Naive B cell (primary cell): ENCODE data around the gene CRADD. TPM values are rescaled to one million over a fixed set of nuclear protein-coding genes. Genes with fewer than 3 reads are reported as not detected.
"Not testable (repeated sequence)": the region's sequence is repeated elsewhere in the genome, so short reads cannot be mapped to it uniquely, and the experiment has no call there.

Experiments used
- ATAC-seq, 2 donors: fragments of 150-1000 bp; cut with Tn5 transposase; 2 replicates each; pipeline ENCODE4 v1.10.0; 2021; ENCODE audit warnings: low read depth in 2 of 2, mild to moderate bottlenecking in 2 of 2, moderate library complexity in 2 of 2
- DNase-seq: peaks from one replicate; pipeline ENCODE4 v3.0.0; 2022
- H3K27ac Mint-ChIP-seq, 6 donors: one replicate each; pipeline ENCODE4 v1.8.0; 2020 to 2022; ENCODE audit warnings: mild to moderate bottlenecking in 6 of 6, mixed read lengths in 6 of 6, moderate library complexity in 5 of 6, inconsistent platforms in 2 of 6
- H3K27me3 Mint-ChIP-seq, 3 donors: one replicate each; pipeline ENCODE4 v1.8.0; 2021 to 2022; ENCODE audit warnings: mixed read lengths in 3 of 3, mild to moderate bottlenecking in 1 of 3
- H3K36me3 Mint-ChIP-seq, 2 donors: one replicate each; pipeline ENCODE4 v1.8.0; 2020 to 2022; ENCODE audit warnings: mixed read lengths in 2 of 2, inconsistent platforms in 1 of 2, mild to moderate bottlenecking in 1 of 2
- H3K4me1 Mint-ChIP-seq, 3 donors: one replicate each; pipeline ENCODE4 v1.8.0; 2020 to 2022; ENCODE audit warnings: mixed read lengths in 3 of 3, inconsistent platforms in 1 of 3, mild to moderate bottlenecking in 1 of 3, moderate library complexity in 1 of 3
- H3K4me3 Mint-ChIP-seq, 8 donors: one replicate each; pipeline ENCODE4 v1.8.0; 2020 to 2022; ENCODE audit warnings: mild to moderate bottlenecking in 8 of 8, mixed read lengths in 8 of 8, moderate library complexity in 8 of 8, inconsistent platforms in 2 of 8
- H3K9me3 Mint-ChIP-seq, 7 donors: one replicate each; pipeline ENCODE4 v1.8.0; 2020 to 2022; ENCODE audit warnings: mixed read lengths in 7 of 7, mild to moderate bottlenecking in 5 of 7, inconsistent platforms in 2 of 7, moderate library complexity in 1 of 7
- polyA plus RNA-seq, 6 donors: library from polyadenylated mRNA; unstranded; fragments of 300-500 nt; fragmentation: Illumina TruSeq; gene quantifications; one replicate each; pipeline ENCODE4 v1.2.3, GENCODE V29; 2021; ENCODE audit warnings: low read depth in 6 of 6

Gene CRADD
- polyA plus RNA-seq, 6 donors from 2014 or later, result 11.1 to 21.1 (median 11.1) TPM

GRCh38 chr12:93748672-93749383 lies 71.7 kb downstream of the CRADD start:
- Mint-ChIP-seq H3K36me3 (peaks cover 6 to 16% of the 10 kb centered on the region in 2 donors), H3K27ac (peak overlapping the region in 1 of 6 donors; percentile 4), H3K9me3 (peaks cover 4 to 18% (median 15%) of the 10 kb centered on the region in 7 donors), H3K27me3 (no peaks in the 10 kb centered on the region), H3K4me3 (no peak overlapping the region), H3K4me1 (peaks cover 0 to 6% (median 0%) of the 10 kb centered on the region in 3 donors)
- ATAC-seq, result no peak
- no peak for DNase-seq

DNA sequence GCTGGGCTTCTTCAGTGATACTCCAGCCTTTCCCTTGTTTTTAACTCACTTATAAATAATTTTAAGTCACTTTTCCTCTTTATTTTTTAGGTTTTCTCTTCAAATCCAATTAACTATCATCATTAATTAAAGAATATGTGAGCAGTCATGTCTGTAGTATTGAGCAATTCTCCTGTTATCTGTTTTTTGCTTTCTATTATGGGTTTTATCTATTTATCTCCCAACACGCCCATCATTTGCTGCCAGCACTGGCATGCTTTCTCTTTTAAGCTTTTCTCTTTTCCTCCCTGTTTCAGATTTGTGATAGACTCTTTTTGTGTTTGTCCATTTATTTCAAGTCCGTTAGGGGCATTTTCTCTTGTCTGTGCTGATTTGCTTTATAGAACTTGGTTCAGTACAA lies 72.3 kb downstream of the CRADD start:
- peaks cover 4 to 25% (median 18%) of the 10 kb centered on the region in 7 donors for H3K9me3 Mint-ChIP-seq
- peak overlapping the region in 1 of 6 donors; percentile 39 for H3K27ac Mint-ChIP-seq
- H3K4me1 Mint-ChIP-seq, result peaks cover 0 to 6% (median 0%) of the 10 kb centered on the region in 3 donors
- H3K4me3 Mint-ChIP-seq, result no peak overlapping the region
- H3K36me3 Mint-ChIP-seq, result peaks cover 9 to 21% of the 10 kb centered on the region in 2 donors
- ATAC-seq (no peak), DNase-seq (no peak)
- H3K27me3 Mint-ChIP-seq, result no peaks in the 10 kb centered on the region

DNA sequence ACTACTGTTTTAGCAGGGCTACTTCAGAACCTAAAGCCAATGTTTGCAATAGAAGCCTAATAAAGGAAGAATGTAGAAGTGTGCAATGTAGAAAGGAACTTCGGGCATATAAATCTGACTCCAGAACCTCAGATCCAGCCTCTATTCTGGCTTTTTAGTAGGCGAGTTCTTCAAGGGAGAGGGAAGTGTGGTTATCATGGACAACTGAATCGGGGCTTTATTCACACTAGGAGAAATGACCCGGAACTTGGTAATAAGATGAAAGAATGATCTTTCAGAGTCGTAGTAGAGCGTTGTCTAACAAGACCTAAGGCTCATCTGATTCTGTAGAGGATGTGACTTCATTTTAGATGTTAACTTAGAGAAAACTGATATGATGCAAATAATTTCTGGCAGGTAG lies 72.9 kb downstream of the CRADD start:
- Mint-ChIP-seq H3K36me3 (peaks cover 14 to 26% of the 10 kb centered on the region in 2 donors), H3K27me3 (no peaks in the 10 kb centered on the region), H3K9me3 (peaks cover 4 to 28% (median 23%) of the 10 kb centered on the region in 7 donors), H3K27ac (peak overlapping the region in 1 of 6 donors; percentile 39), H3K4me1 (peaks cover 0 to 6% (median 0%) of the 10 kb centered on the region in 3 donors), H3K4me3 (no peak overlapping the region)
- ATAC-seq (no peak), DNase-seq (no peak)

- peaks cover 0 to 5% (median 0%) of the 10 kb centered on the region in 3 donors for H3K4me1 Mint-ChIP-seq
- ATAC-seq, result no peak
- H3K9me3 Mint-ChIP-seq, result peaks cover 4 to 35% (median 23%) of the 10 kb centered on the region in 7 donors
- H3K4me3 Mint-ChIP-seq, result no peak overlapping the region
- no peak overlapping the region for H3K27ac Mint-ChIP-seq
- peaks cover 14 to 26% of the 10 kb centered on the region in 2 donors for H3K36me3 Mint-ChIP-seq
- no peak for DNase-seq
- no peaks in the 10 kb centered on the region for H3K27me3 Mint-ChIP-seq
Observed at GRCh38 chr12:93751864-93752610, 74.9 kb downstream of the CRADD start.

- no peak for ATAC-seq
- Mint-ChIP-seq H3K4me1 (peaks cover 3 to 6% (median 4%) of the 10 kb centered on the region in 3 donors), H3K4me3 (no peak overlapping the region), H3K36me3 (peaks cover 14 to 26% of the 10 kb centered on the region in 2 donors), H3K27me3 (no peaks in the 10 kb centered on the region), H3K9me3 (peaks cover 4 to 35% (median 23%) of the 10 kb centered on the region in 7 donors), H3K27ac (no peak overlapping the region)
- no peak for DNase-seq
Observed at GRCh38 chr12:93753285-93753684, 76.1 kb downstream of the CRADD start.

DNA sequence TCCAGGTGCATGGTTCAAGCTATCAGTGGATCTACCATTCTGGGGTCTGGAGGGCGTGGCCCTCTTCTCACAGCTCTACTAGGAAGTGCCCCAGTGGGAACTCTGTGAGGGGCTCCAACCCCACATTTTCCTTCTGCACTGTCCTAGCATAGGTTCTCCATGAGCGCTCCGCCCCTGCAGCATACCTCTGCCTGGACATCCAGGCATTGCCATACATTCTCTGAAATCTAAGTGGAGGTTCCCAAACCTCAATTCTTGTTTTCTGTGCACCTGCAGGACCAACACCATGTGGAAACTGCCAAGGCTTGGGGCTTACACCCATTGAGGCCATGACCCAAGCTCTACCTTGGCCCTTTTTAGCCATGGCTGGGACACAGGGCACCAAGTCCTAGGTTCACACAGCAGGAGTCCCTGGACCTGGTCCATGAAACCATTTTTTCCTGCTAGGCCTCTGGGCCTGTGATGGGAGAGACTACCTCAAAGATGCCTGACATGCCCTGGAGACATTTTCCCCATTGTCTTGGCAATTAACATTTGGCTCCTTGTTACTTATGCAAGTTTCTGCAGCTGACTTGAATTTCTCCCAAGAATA lies 76.8 kb downstream of the CRADD start:
- Mint-ChIP-seq H3K27ac (no peak overlapping the region), H3K9me3 (peaks cover 4 to 35% (median 23%) of the 10 kb centered on the region in 7 donors), H3K4me3 (no peak overlapping the region), H3K27me3 (no peaks in the 10 kb centered on the region), H3K4me1 (peaks cover 4 to 8% (median 4%) of the 10 kb centered on the region in 3 donors), H3K36me3 (peaks cover 14 to 26% of the 10 kb centered on the region in 2 donors)
- no peak for DNase-seq
- ATAC-seq, result no peak

DNA sequence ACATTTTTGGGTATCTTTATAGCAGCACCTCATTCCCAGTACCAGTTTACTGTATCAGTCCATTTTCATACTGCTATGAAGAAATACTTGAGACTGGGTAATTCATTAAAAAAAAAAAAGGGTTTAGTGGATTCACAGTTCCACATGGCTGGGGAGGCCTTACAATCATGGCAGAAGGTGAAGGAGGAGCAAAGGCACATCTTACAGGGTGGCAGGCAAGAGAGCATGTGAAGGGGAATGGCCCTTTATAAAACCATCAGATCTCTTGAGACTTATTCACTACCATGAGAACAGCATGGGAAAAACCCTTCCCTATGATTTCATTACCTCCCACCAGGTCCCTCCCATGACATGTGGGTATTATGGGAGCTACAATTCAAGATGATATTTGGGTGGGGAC lies 77.7 kb downstream of the CRADD start:
- H3K4me3 Mint-ChIP-seq, H3K27me3 Mint-ChIP-seq, H3K27ac Mint-ChIP-seq, ATAC-seq, DNase-seq: not testable (repeated sequence)
- H3K36me3 Mint-ChIP-seq, result peaks cover 14 to 26% of the 10 kb centered on the region in 2 donors
- H3K9me3 Mint-ChIP-seq, result peaks cover 4 to 35% (median 23%) of the 10 kb centered on the region in 7 donors
- H3K4me1 Mint-ChIP-seq, result peaks cover 9 to 17% (median 10%) of the 10 kb centered on the region in 3 donors

- peaks cover 14 to 26% of the 10 kb centered on the region in 2 donors for H3K36me3 Mint-ChIP-seq
- no peak for ATAC-seq
- DNase-seq, result no peak
- H3K4me3 Mint-ChIP-seq, result no peak overlapping the region
- H3K4me1 Mint-ChIP-seq, result peaks cover 10 to 17% (median 12%) of the 10 kb centered on the region in 3 donors
- peak overlapping the region in 1 of 6 donors; percentile 52 for H3K27ac Mint-ChIP-seq
- H3K27me3 Mint-ChIP-seq, result no peaks in the 10 kb centered on the region
- H3K9me3 Mint-ChIP-seq, result peaks cover 4 to 35% (median 23%) of the 10 kb centered on the region in 7 donors
Observed at GRCh38 chr12:93756288-93756687, 79.1 kb downstream of the CRADD start.

- peak overlapping the region in 1 of 8 donors; percentile 34 for H3K4me3 Mint-ChIP-seq
Observed at GRCh38 chr12:93757792-93758694, 80.9 kb downstream of the CRADD start.

DNA sequence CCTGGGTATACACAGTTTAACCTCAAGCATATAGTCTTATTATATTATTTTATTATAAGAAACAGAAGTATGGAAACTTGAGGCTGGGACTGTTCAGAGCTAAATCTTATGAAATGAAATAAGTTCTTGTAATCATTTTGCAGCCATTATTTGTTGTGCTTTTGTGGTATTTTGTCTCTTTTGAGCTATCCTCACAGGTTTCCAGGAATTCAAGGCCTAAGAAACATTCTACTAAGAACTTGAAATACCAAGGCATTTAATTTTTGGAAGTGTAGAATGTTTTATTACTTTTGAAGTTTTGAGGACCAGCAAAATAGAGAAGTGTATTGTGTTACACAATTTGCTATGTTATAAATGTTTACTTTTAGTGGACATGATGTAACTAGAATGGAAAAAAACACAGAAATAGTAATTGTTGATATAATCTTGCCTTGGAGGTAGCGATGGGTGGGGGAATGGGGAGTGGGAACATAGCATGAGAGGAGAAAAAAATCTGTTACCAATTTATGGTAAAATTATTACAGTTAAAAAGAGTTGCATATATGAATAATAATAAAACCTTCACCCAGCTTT lies 81.7 kb downstream of the CRADD start:
- DNase-seq (no peak), ATAC-seq (no peak)
- peaks cover 0 to 18% (median 6%) of the 10 kb centered on the region in 7 donors for H3K9me3 Mint-ChIP-seq
- no peak overlapping the region for H3K4me3 Mint-ChIP-seq
- H3K36me3 Mint-ChIP-seq, result peaks cover 7 to 10% of the 10 kb centered on the region in 2 donors
- peaks cover 10 to 26% (median 15%) of the 10 kb centered on the region in 3 donors for H3K4me1 Mint-ChIP-seq
- no peaks in the 10 kb centered on the region for H3K27me3 Mint-ChIP-seq
- no peak overlapping the region for H3K27ac Mint-ChIP-seq

More at GRCh38 chr12:93757792-93758694, 80.9 kb downstream of the CRADD start:
- peaks cover 0 to 26% (median 13%) of the 10 kb centered on the region in 7 donors for H3K9me3 Mint-ChIP-seq
- H3K4me1 Mint-ChIP-seq, result peaks cover 10 to 26% (median 15%) of the 10 kb centered on the region in 3 donors
- no peaks in the 10 kb centered on the region for H3K27me3 Mint-ChIP-seq
- peaks cover 7 to 16% of the 10 kb centered on the region in 2 donors for H3K36me3 Mint-ChIP-seq
- no peak for DNase-seq
- ATAC-seq, result no peak
- peak overlapping the region in 1 of 6 donors; percentile 5 for H3K27ac Mint-ChIP-seq

DNA sequence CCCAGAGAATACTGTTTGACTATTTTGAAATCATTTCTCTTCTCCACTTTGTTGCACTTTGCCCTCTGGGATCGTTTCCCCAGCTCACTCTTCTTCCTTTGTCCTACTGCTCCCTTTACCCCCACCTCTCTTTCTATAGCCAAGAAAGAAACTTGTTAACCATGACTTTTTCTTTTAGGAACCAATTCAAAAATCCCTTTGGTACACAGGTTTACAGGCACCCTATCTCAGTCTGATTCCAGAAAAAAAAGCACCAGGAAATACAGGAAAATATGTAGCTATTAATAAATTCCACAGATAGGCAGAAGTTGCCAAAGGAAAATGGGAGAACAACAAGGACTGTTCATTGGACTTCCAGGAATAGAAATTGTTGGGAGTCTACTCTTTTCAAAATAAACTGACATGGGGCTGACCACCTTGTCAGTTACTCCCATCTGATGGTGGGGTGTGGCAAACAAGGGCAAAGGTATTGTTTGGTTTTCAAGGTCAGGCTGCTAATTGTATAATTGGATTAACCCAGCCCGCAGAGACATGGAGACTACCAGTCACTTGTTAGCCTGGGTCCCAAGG lies 82.4 kb downstream of the CRADD start:
- Mint-ChIP-seq H3K9me3 (peaks cover 0 to 11% (median 3%) of the 10 kb centered on the region in 7 donors), H3K27me3 (no peaks in the 10 kb centered on the region)

More for the DNA sequence above, 82.4 kb downstream of the CRADD start:
- DNase-seq (no peak), ATAC-seq (no peak)
- Mint-ChIP-seq H3K27ac (peak overlapping the region in 1 of 6 donors; percentile 8), H3K4me3 (no peak overlapping the region), H3K4me1 (peaks cover 14 to 26% (median 15%) of the 10 kb centered on the region in 3 donors), H3K36me3 (peaks cover 4 to 5% of the 10 kb centered on the region in 2 donors)
